Smooth muscle cell (in vitro differentiated cells): ENCODE data around the gene COL5A1. TPM values are rescaled to one million over a fixed set of nuclear protein-coding genes. Genes with fewer than 3 reads are reported as not detected.
A peak's percentile ranks its signal among the peaks of the same experiment; 100 is the strongest.

Experiments
- DNase-seq: peaks from one replicate; lab custom pipeline; 2025; ENCODE audit not compliant: unreplicated experiment; lab: John Stamatoyannopoulos, UW
- H2AFZ ChIP-seq: fragments of 200-600 bp; sonication (generic); 2 replicates; pipeline ENCODE4 v1.6.0; 2016; ENCODE audit warnings: antibody characterized with exemption, low read depth, mild to moderate bottlenecking
- H3F3A ChIP-seq: fragments of 200-600 bp; sonication (generic); 2 replicates; pipeline ENCODE4 v1.6.0; 2017; ENCODE audit warnings: antibody characterized with exemption, low read depth
- H3K27ac ChIP-seq: fragments of 200-600 bp; sonication (generic); 2 replicates; pipeline ENCODE4 v1.5.1; 2016; ENCODE audit warnings: low read depth, mild to moderate bottlenecking
- H3K27me3 ChIP-seq: fragments of 200-600 bp; sonication (generic); 2 replicates; pipeline ENCODE4 v1.6.1; 2016; ENCODE audit warnings: low read depth, mild to moderate bottlenecking
- H3K36me3 ChIP-seq: fragments of 200-600 bp; sonication (generic); 2 replicates; pipeline ENCODE4 v1.5.1; 2016; ENCODE audit warnings: low read depth
- H3K4me1 ChIP-seq: fragments of 200-600 bp; sonication (generic); 2 replicates; pipeline ENCODE4 v1.5.1; 2016; ENCODE audit warnings: low read depth
- H3K4me2 ChIP-seq: fragments of 200-600 bp; sonication (generic); 2 replicates; pipeline ENCODE4 v1.6.0; 2016; ENCODE audit warnings: mild to moderate bottlenecking
- H3K4me3 ChIP-seq: fragments of 200-600 bp; sonication (generic); 2 replicates; pipeline ENCODE4 v1.5.1; 2016; ENCODE audit warnings: mild to moderate bottlenecking
- H3K79me2 ChIP-seq: fragments of 200-600 bp; sonication (generic); 2 replicates; pipeline ENCODE4 v1.6.0; 2016; ENCODE audit warnings: low read depth, mild to moderate bottlenecking
- H3K9ac ChIP-seq: fragments of 200-600 bp; sonication (generic); 2 replicates; pipeline ENCODE4 v1.6.0; 2016; ENCODE audit warnings: low read depth
- H3K9me3 ChIP-seq: fragments of 200-600 bp; sonication (generic); replicated peaks from 2 replicates; pipeline ENCODE4 v1.5.1; 2016; ENCODE audit warnings: low read depth
- H4K20me1 ChIP-seq: fragments of 200-600 bp; sonication (generic); 2 replicates; pipeline ENCODE4 v1.6.0; 2016; ENCODE audit warnings: low read depth
- WGBS: methylation state at CpG from one replicate; pipeline ENCODE4 v1.1.7; 2016; ENCODE audit warnings: low lambda C conversion rate; 5-methylcytosine and 5-hydroxymethylcytosine counted together
- polyA plus RNA-seq: library from polyadenylated mRNA; unstranded; fragments of >200 nt; fragmentation: Nextera tagmentation; extraction: Ambion mirVana; gene quantifications from 2 replicates; pipeline ENCODE4 v1.2.1, GENCODE V29; 2016
- total RNA-seq: library from RNA; depleted of rRNA; stranded (reverse); fragments of >200 nt; gene quantifications from 2 replicates; pipeline ENCODE4 v1.2.3, GENCODE V29; 2014
- TF ChIP-seq, protein P1 (sequence below): fragments of 200-600 bp; sonication (generic); IDR thresholded peaks from 2 replicates; pipeline ENCODE4 v1.5.1; 2017; ENCODE audit warnings: borderline replicate concordance, mild to moderate bottlenecking, antibody characterized with exemption; ENCODE audit not compliant: insufficient read depth, poor library complexity, severe bottlenecking

Gene COL5A1
- total and polyA plus RNA-seq, 2 experiments from 2014 or later, result 1,084 to 1,443 TPM

DNA sequence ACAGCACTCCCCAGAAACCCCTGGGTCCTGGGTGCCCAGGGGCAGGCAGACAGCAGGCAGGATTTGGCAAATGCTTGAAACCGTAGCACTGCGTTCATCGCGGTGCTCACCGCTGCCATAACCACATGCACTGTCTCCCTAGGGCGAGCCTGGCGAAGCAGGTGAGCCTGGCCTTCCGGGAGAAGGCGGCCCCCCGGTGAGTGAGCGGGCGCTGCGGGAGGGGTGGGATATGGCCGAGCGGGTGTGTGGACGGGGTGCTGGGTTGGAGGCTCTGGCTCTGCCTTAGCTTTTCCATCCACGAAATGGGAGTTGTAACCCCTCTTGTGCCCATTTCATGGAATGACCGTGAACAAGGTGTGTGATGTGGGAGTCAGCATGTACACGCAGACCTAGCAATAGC, 172.2 kb downstream of the COL5A1 start:
- TF ChIP-seq, protein P1, sequence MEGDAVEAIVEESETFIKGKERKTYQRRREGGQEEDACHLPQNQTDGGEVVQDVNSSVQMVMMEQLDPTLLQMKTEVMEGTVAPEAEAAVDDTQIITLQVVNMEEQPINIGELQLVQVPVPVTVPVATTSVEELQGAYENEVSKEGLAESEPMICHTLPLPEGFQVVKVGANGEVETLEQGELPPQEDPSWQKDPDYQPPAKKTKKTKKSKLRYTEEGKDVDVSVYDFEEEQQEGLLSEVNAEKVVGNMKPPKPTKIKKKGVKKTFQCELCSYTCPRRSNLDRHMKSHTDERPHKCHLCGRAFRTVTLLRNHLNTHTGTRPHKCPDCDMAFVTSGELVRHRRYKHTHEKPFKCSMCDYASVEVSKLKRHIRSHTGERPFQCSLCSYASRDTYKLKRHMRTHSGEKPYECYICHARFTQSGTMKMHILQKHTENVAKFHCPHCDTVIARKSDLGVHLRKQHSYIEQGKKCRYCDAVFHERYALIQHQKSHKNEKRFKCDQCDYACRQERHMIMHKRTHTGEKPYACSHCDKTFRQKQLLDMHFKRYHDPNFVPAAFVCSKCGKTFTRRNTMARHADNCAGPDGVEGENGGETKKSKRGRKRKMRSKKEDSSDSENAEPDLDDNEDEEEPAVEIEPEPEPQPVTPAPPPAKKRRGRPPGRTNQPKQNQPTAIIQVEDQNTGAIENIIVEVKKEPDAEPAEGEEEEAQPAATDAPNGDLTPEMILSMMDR, result no peak
- H3K4me2 ChIP-seq, result no peak overlapping the region
- peak overlapping the region; percentile 98 for H3K27ac ChIP-seq
- peaks cover 27% of the 10 kb centered on the region for H3K79me2 ChIP-seq
- H3K4me3 ChIP-seq, result no peak overlapping the region
- peaks cover 100% of the 10 kb centered on the region for H4K20me1 ChIP-seq
- H3K27me3 ChIP-seq, result no peaks in the 10 kb centered on the region
- peaks cover 88% of the 10 kb centered on the region for H3F3A ChIP-seq
- WGBS, result 97% methylated on average over 19 of the region's 19 CpGs
- H3K4me1 ChIP-seq, result peaks cover 16% of the 10 kb centered on the region
- no peak for DNase-seq
- H3K9me3 ChIP-seq, result no peaks in the 10 kb centered on the region
- H2AFZ ChIP-seq, result no peak overlapping the region
- no peaks in the 10 kb centered on the region for H3K36me3 ChIP-seq
- no peak overlapping the region for H3K9ac ChIP-seq

DNA sequence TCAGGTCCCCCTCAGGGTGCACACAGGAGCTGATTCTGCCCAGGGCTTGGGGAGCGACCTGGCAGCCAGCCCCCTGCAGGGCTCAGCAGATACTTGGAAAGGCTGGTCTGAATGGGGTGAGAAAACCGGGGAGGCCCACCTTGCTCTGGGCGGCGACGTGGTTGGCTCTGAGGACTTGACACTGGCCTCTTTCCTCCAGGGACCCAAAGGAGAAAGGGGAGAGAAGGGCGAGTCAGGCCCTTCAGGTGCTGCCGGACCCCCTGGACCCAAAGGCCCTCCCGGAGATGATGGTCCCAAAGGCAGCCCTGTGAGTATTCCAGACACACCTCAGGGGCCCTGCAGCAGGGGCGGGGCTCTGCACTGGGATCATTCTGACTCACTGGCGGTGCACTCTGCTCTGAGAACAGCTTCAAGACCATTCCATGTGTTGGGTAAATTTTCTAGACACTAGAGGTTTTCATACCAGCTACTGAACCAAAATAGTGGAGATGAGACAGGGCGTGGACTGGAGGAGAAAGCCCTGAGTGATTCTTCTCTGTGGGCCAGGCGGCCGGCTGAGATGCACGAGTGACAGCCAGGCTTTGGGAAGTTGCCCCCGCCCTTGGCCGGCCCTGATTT, 173.1 kb downstream of the COL5A1 start:
- H3K4me3 ChIP-seq, result no peak overlapping the region
- H3K79me2 ChIP-seq, result peaks cover 34% of the 10 kb centered on the region
- peaks cover 89% of the 10 kb centered on the region for H3F3A ChIP-seq
- no peak overlapping the region for H3K9ac ChIP-seq
- H3K4me1 ChIP-seq, result peaks cover 16% of the 10 kb centered on the region
- H3K4me2 ChIP-seq, result no peak overlapping the region
- H4K20me1 ChIP-seq, result peaks cover 100% of the 10 kb centered on the region
- no peaks in the 10 kb centered on the region for H3K36me3 ChIP-seq
- WGBS, result 77% methylated on average over 16 of the region's 16 CpGs
- no peaks in the 10 kb centered on the region for H3K27me3 ChIP-seq
- no peak overlapping the region for H2AFZ ChIP-seq
- no peaks in the 10 kb centered on the region for H3K9me3 ChIP-seq
- TF ChIP-seq, protein P1, result no peak
- H3K27ac ChIP-seq, result peak overlapping the region; percentile 98
- DNase-seq, result no peak

DNA sequence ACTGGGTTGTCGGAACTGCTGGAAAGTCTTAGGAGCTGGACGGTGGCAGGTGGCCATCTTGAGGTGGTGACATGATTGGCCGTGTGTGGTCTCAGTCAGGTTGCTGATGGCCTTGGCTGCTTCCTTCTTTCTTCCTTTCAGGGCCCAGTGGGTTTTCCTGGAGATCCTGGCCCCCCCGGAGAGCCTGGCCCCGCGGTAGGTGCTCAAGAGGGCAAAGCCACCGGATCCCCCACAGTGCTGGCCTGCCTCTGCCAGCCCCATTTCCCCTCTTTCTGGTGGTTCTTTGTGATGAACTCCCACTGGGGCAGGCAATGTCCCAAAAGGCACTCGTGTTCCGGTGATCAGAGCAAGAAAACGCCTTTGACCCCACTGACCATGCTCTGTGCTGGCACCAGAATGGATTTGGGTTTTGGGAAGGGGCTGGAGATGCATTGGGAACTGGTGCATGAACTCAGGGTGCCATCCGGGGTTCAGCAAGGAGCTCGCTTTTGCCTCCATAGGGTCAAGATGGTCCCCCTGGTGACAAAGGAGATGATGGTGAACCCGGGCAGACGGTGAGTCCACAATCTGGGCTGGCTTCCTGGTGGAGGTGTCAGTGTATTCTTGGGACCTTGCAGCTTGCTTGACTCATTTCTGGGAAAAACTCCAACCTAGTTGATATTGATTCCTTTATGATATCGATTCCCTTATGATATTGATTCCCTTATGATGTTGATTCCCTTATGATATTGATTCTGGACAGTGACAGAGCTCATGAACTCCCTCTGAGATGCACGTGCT, 174.0 kb downstream of the COL5A1 start:
- H3K4me1 ChIP-seq, result peaks cover 16% of the 10 kb centered on the region
- no peaks in the 10 kb centered on the region for H3K27me3 ChIP-seq
- H2AFZ ChIP-seq, result no peak overlapping the region
- H3K4me2 ChIP-seq, result no peak overlapping the region
- WGBS, result 90% methylated on average over 16 of the region's 16 CpGs
- H3K36me3 ChIP-seq, result no peaks in the 10 kb centered on the region
- DNase-seq, result no peak
- H3K27ac ChIP-seq, result peak overlapping the region; percentile 98
- H4K20me1 ChIP-seq, result peaks cover 100% of the 10 kb centered on the region
- H3K9me3 ChIP-seq, result no peaks in the 10 kb centered on the region
- H3F3A ChIP-seq, result peaks cover 89% of the 10 kb centered on the region
- no peak overlapping the region for H3K9ac ChIP-seq
- H3K79me2 ChIP-seq, result peaks cover 43% of the 10 kb centered on the region
- TF ChIP-seq, protein P1, result no peak
- no peak overlapping the region for H3K4me3 ChIP-seq
